Heart left ventricle (tissue), 13 donors: Measurements from ENCODE around the gene DYNLT4.

ENCODE experiments used
- CTCF ChIP-seq, 12 donors: fragments of 200-600 bp; sonication (generic) in 4 of 12; IDR thresholded peaks; one replicate each; pipeline versions ENCODE4 v1.5.0 to v1.8.0; 2018 to 2022; ENCODE audit warnings: antibody characterized with exemption in 12 of 12, mild to moderate bottlenecking in 5 of 12
- POLR2A ChIP-seq, 2 donors: fragments of 450-650 bp; IDR thresholded peaks; one replicate each; pipeline ENCODE4 v1.6.1; 2017; ENCODE audit warnings: antibody characterized with exemption in 2 of 2, mild to moderate bottlenecking in 2 of 2, moderate library complexity in 2 of 2
- donor health status: ischemic (EF 13 %, LVEDD 7.1; RV severe dilation, severe dysfunction).
- donor health status: DM: no; HTN: yes; CAD: no.
- donor health status: DM: no; HTN: no; CAD: no.
- donor health status: ischemic (EF 25% LVEDD 6.9; RV normal size, moderate dysfunction).
- donor health status: ischemic (EF 25% LVEDD 5.7; RV mildly dilated, moderate dysfunction).
- donor health status: ischemic (EF 35%, LVEDD 5.7; RV mildly dilated, moderate dysfunction).
- donor health status: nonischemic (EF 11% LVEDD 7.7; RV severe dilation, severe dysfunction).
- donor health status: DM: yes; HTN: yes; CAD: no.
- donor health status: PGD.
- donor health status: ischemic (EF 29% LVEDD 5.4; RV normal size, mild dysfunction).
- donor health status: nonischemic (EF 23%, LVEDD 6.1; RV moderate dilation, normal function).

GRCh38 chr1:44811234-44811633 is 4.1 kb upstream of the DYNLT4 start:
- TF ChIP-seq POLR2A (IDR thresholded peaks at IDR 0.05): no peak
- TF ChIP-seq CTCF (IDR thresholded peaks at IDR 0.05): no peak
